Kidney (tissue), 14 donors: ENCODE data around the gene USO1. TPM values are rescaled to one million over a fixed set of nuclear protein-coding genes. Genes with fewer than 3 reads are reported as not detected.

Experiments
- DNase-seq, 5 donors: peaks; one replicate each; pipeline ENCODE4 v3.0.0-alpha.2; 2013 to 2020
- FAIRE-seq: peaks from 2 replicates; lab custom pipeline; 2012; peaks lifted over from hg19 to GRCh38; lab: Jason Lieb, UNC
- H3K27ac ChIP-seq, 2 donors: one replicate each; pipeline ENCODE4 v1.7.0; 2013; ENCODE audit warnings: low read depth in 2 of 2, low read length in 2 of 2, inconsistent platforms in 1 of 2
- H3K27me3 ChIP-seq: one replicate; pipeline ENCODE4 v1.7.1; 2013; ENCODE audit warnings: low read length, inconsistent platforms; ENCODE audit not compliant: control insufficient read depth, insufficient read depth
- H3K36me3 ChIP-seq, 3 donors: one replicate each; pipeline versions ENCODE4 v1.7.0 to v1.7.1; 2013; ENCODE audit warnings: low read length in 3 of 3, control low read depth in 1 of 3, inconsistent platforms in 1 of 3; ENCODE audit not compliant: insufficient read depth in 3 of 3, control insufficient read depth in 2 of 3
- H3K4me1 ChIP-seq, 3 donors: one replicate each; pipeline versions ENCODE4 v1.7.0 to v1.7.1; 2013; ENCODE audit warnings: low read length in 3 of 3, inconsistent platforms in 1 of 3, low read depth in 1 of 3; ENCODE audit not compliant: control insufficient read depth in 2 of 3, insufficient read depth in 2 of 3
- H3K4me3 ChIP-seq, 3 donors: one replicate each; pipeline versions ENCODE4 v1.7.0 to v1.8.1; 2013; ENCODE audit warnings: low read length in 3 of 3, control low read depth in 1 of 3, inconsistent platforms in 1 of 3
- H3K9ac ChIP-seq, 3 donors: one replicate each; pipeline versions ENCODE4 v1.7.0 to v1.7.1; 2013; ENCODE audit warnings: low read length in 3 of 3, control low read depth in 1 of 3, inconsistent platforms in 1 of 3
- H3K9me3 ChIP-seq, 3 donors: one replicate each; pipeline versions ENCODE4 v1.7.0 to v1.7.1; 2013; ENCODE audit warnings: low read length in 3 of 3, control low read depth in 1 of 3, inconsistent platforms in 1 of 3; ENCODE audit not compliant: control insufficient read depth in 2 of 3, insufficient read depth in 1 of 3
- CTCF ChIP-seq: IDR thresholded peaks from 3 replicates; pipeline ENCODE4 v1.5.1; 2012; ENCODE audit warnings: mild to moderate bottlenecking, moderate library complexity, borderline replicate concordance; ENCODE audit not compliant: insufficient read depth; ENCODE audit errors: extremely low read depth
- intact Hi-C: fragments of 100-400 bp; cut with DNase I; formaldehyde crosslinking; loops from one replicate; pipeline ENCODE4 v1.11.1; 2022
- polyA plus RNA-seq: library from polyadenylated mRNA; stranded (reverse); fragments of 350-450 nt; fragmentation: Illumina TruSeq; extraction: RNeasy Lipid Tissue Mini Kit (QIAGEN cat#74804); gene quantifications from one replicate; pipeline ENCODE4 v1.2.3, GENCODE V29; 2014; ENCODE audit warnings: low read depth, low replicate concordance; ENCODE audit not compliant: insufficient read depth
- total RNA-seq: library from RNA; stranded (reverse); fragmentation: NEBNext Ultra II Directional; extraction: Animal tissue kit (Norgen Biotek cat#: 25700); gene quantifications from one replicate; pipeline ENCODE4 v1.2.1, GENCODE V29; 2021
- donor health status: control.
- donor health status: control.
- donor health status: control.
- donor health status: control.
- donor health status: control.
- donor health status: DM: yes; HTN: yes; CAD: no.
- donor health status: Normal renal cell carcinoma (clear cell type).

USO1 gene
- total and polyA plus RNA-seq, 2 donors from 2014 or later: 23.2 to 49.6 TPM

DNA sequence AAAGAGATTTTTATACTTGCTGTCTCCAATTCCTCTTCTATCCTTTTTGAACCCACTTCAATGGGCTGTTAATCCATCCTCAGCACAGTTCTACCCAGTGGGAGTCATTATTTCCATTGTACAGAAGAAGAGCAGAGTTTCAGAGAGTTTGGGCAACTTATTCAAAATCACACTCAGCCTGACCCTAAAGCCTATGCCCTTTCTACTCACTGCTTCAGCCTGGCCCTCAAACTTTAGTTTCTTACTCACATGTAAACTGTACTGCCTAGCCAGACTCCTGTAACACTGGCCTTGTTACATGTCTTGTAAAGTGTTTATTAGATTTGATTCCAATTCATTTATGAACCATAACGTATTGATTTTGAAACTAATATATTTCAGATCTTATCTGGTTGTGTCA lies 25.1 kb upstream of the USO1 start:
- Histone ChIP-seq H3K4me1 (peaks cover 0 to 8% (median 0%) of the 10 kb centered on the region in 3 donors), H3K27ac (no peak overlapping the region), H3K27me3 (no peaks in the 10 kb centered on the region), H3K9me3 (no peaks in the 10 kb centered on the region), H3K36me3 (no peaks in the 10 kb centered on the region), H3K4me3 (no peak overlapping the region), H3K9ac (no peak overlapping the region)
- no peak for TF ChIP-seq CTCF
- FAIRE-seq (no peak), DNase-seq (no peak)
- intact Hi-C loops: no loop called here

GRCh38 chr4:75702919-75703411 lies 21.4 kb upstream of the USO1 start:
- Histone ChIP-seq H3K4me1 (peaks cover 0 to 8% (median 0%) of the 10 kb centered on the region in 3 donors), H3K4me3 (peak overlapping the region in 1 of 3 donors; percentile 33), H3K36me3 (no peaks in the 10 kb centered on the region), H3K27me3 (no peaks in the 10 kb centered on the region), H3K9ac (peak overlapping the region in 1 of 3 donors; percentile 14), H3K9me3 (no peaks in the 10 kb centered on the region), H3K27ac (peak overlapping the region in 1 of 2 donors; percentile 55)
- intact Hi-C loops: no loop called here
- peak in 1 of 5 donors; percentile 24 for DNase-seq
- TF ChIP-seq CTCF: no peak
- no peak for FAIRE-seq

GRCh38 chr4:75705198-75705977 lies 19.0 kb upstream of the USO1 start:
- DNase-seq: no peak

More at GRCh38 chr4:75705198-75705977, 19.0 kb upstream of the USO1 start:
- no peak overlapping the region for H3K27ac ChIP-seq
- H3K9me3 ChIP-seq: no peaks in the 10 kb centered on the region
- H3K9ac ChIP-seq: no peak overlapping the region
- no peak for FAIRE-seq
- peaks cover 0 to 8% (median 0%) of the 10 kb centered on the region in 3 donors for H3K4me1 ChIP-seq
- no peak for TF ChIP-seq CTCF
- no peaks in the 10 kb centered on the region for H3K36me3 ChIP-seq
- intact Hi-C loops: no loop called here
- no peaks in the 10 kb centered on the region for H3K27me3 ChIP-seq
- no peak overlapping the region for H3K4me3 ChIP-seq
